ENCODE measurements around the gene STK32C.

GRCh38 chr10:132232023-132232951 is 75.5 kb downstream of the STK32C start:
- TF ChIP-seq EZH2 (IDR thresholded peaks at IDR 0.05; ENCODE audit: insufficient read depth, low read length) (no peak), CTCF (IDR thresholded peaks at IDR 0.05; ENCODE audit: insufficient read depth, low read depth, low read length) (no peak)
